Raji (cell line): Measurements from ENCODE around the gene LENG1.

Experiments used
- POLR2A ChIP-seq: IDR thresholded peaks from 2 replicates; pipeline ENCODE4 v1.6.1; 2011; ENCODE audit warnings: low read depth, low read length, control low read depth; ENCODE audit not compliant: insufficient read depth

LENG1 gene

GRCh38 chr19:54136864-54137698 lies 22.4 kb downstream of the LENG1 start:
- peak; percentile 95 for TF ChIP-seq POLR2A

- no peak for TF ChIP-seq POLR2A
Observed at GRCh38 chr19:54136086-54136863, 23.2 kb downstream of the LENG1 start.

- TF ChIP-seq POLR2A: no peak
Observed at GRCh38 chr19:54133957-54134590, 25.4 kb downstream of the LENG1 start.

GRCh38 chr19:54133312-54133956 lies 26.1 kb downstream of the LENG1 start:
- no peak for TF ChIP-seq POLR2A

- no peak for TF ChIP-seq POLR2A
Observed at GRCh38 chr19:54129617-54129996, 29.9 kb downstream of the LENG1 start.

- TF ChIP-seq POLR2A: no peak
Observed at GRCh38 chr19:54128796-54129616, 30.5 kb downstream of the LENG1 start.

- no peak for TF ChIP-seq POLR2A
Observed at GRCh38 chr19:54128441-54128725, 31.1 kb downstream of the LENG1 start.

- TF ChIP-seq POLR2A: no peak
Observed at GRCh38 chr19:54127688-54128440, 31.7 kb downstream of the LENG1 start.

GRCh38 chr19:54125713-54126112 lies 33.8 kb downstream of the LENG1 start:
- TF ChIP-seq POLR2A: no peak

- TF ChIP-seq POLR2A: no peak
Observed at GRCh38 chr19:54124393-54124792, 35.1 kb downstream of the LENG1 start.

- TF ChIP-seq POLR2A: no peak
Observed at GRCh38 chr19:54123682-54124081, 35.8 kb downstream of the LENG1 start.

GRCh38 chr19:54121259-54121658 lies 38.3 kb downstream of the LENG1 start:
- no peak for TF ChIP-seq POLR2A

GRCh38 chr19:54115109-54116063 lies 44.1 kb downstream of the LENG1 start, which contains the start of the genes PRPF31 and TFPT:
Gene PRPF31, plus strand, starts transcription at chr19:54115754. Its CDS starts 2,525 bp downstream, at chr19:54118279.
Gene TFPT, minus strand, starts transcription at chr19:54115657. Its CDS starts 388 bp downstream, at chr19:54115269.
- TF ChIP-seq POLR2A: peak; percentile 94
